Measurements from ENCODE around the gene SESN1. TPM values are rescaled to one million over a fixed set of nuclear protein-coding genes. Genes with fewer than 3 reads are reported as not detected.

Gene SESN1
- total RNA-seq, 1 donor from 2014 or later, result 33.1 TPM

GRCh38 chr6:108940741-108941140, 153.9 kb downstream of the SESN1 start:
- no peak for DNase-seq (ENCODE audit: low spot score)

DNA sequence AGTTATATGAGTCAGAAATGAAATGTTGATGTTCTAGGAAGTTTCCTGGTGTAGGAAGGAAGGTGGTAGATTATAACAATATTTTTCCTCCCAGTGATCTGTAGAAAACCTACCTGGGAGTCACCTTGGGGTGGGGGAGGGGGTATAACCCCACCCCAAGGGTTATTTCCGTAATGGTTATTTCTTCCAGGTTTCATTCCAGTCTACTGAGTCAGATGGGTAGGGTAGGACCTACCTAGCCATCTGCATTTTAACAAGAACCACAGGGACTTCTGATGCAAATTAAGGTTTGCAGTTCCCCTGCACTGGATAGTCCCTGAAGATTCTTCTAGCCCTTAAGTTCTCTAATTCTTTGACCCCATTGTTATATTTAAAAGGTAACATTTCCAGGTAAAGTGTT, 157.5 kb downstream of the SESN1 start:
- no peak for DNase-seq (ENCODE audit: low spot score)

Other genes with a start within 250 kb of the SESN1 start
- 5.8 TPM for gene ARMC2, start 246.4 kb downstream of the SESN1 start, total RNA-seq
- 11.5 TPM for gene CEP57L1, start 661 bp upstream of the SESN1 start, total RNA-seq

All from mucosa of gallbladder (tissue), 1 donor.